ENCODE data around the gene TRIOBP. TPM values are rescaled to one million over a fixed set of nuclear protein-coding genes. Genes with fewer than 3 reads are reported as not detected.
A peak's percentile ranks its signal among the peaks of the same experiment; 100 is the strongest.

Gene TRIOBP
- total RNA-seq, 2 experiments from 2014 or later, result 31.1 to 31.6 TPM

GRCh38 chr22:37741312-37741795 is 44.5 kb downstream of the TRIOBP start:
- POLR2A ChIA-PET, result interaction anchor here (0.6 kb wide), 1 partner anchor 11 kb away, joined by 6 read pairs; no protein-coding TSS in a partner anchor
- no peak for DNase-seq (ENCODE audit: low spot score)
- Histone ChIP-seq H3K9me2 (ENCODE audit: insufficient read depth, low read length) (no peaks in the 10 kb centered on the region), H3K4me2 (ENCODE audit: low read length) (no peak overlapping the region), H3K27ac (ENCODE audit: low read depth, low read length, poor library complexity, severe bottlenecking) (no peak overlapping the region), H4K20me1 (ENCODE audit: insufficient read depth, low read length) (no peaks in the 10 kb centered on the region), H3K36me3 (ENCODE audit: insufficient read depth, low read length) (no peaks in the 10 kb centered on the region), H3K4me3 (ENCODE audit: low read depth, low read length, poor library complexity, severe bottlenecking) (no peak overlapping the region), H3K9me3 (ENCODE audit: low read length) (no peaks in the 10 kb centered on the region), H3K79me2 (ENCODE audit: insufficient read depth, low read depth, low read length) (peaks cover under 1% of the 10 kb centered on the region; the same call in 1 of the 2 replicates), H3K4me1 (ENCODE audit: insufficient read depth, low read length, poor library complexity, severe bottlenecking) (peaks cover 16% of the 10 kb centered on the region), H2AFZ (ENCODE audit: low read length) (no peak overlapping the region)
- CTCF ChIA-PET (ENCODE audit: unreplicated experiment), result no interaction called here
- no TSS peak for BruUV-seq (replicated peaks)
- intact Hi-C loops (cut with micrococcal nuclease; ENCODE audit: unreplicated experiment), result no loop called here
- TF ChIP-seq CTCF (conservative IDR thresholded peaks at IDR 0.05; ENCODE audit: low read length) (no peak), EZH2phosphoT487 (IDR thresholded peaks at IDR 0.05; ENCODE audit: borderline replicate concordance, low read depth, low read length) (no peak)

- no peak overlapping the region for H3K4me2 ChIP-seq (ENCODE audit: low read length)
- peaks cover 23% of the 10 kb centered on the region for H3K4me1 ChIP-seq (ENCODE audit: insufficient read depth, low read length, poor library complexity, severe bottlenecking)
- no peak for DNase-seq (ENCODE audit: low spot score)
- no TSS peak for BruUV-seq (replicated peaks)
- H3K27ac ChIP-seq (ENCODE audit: low read depth, low read length, poor library complexity, severe bottlenecking), result no peak overlapping the region
- CTCF ChIA-PET (ENCODE audit: unreplicated experiment), result no interaction called here
- no peak overlapping the region for H3K4me3 ChIP-seq (ENCODE audit: low read depth, low read length, poor library complexity, severe bottlenecking)
- TF ChIP-seq EZH2phosphoT487 (IDR thresholded peaks at IDR 0.05; ENCODE audit: borderline replicate concordance, low read depth, low read length), result no peak
- TF ChIP-seq CTCF (conservative IDR thresholded peaks at IDR 0.05; ENCODE audit: low read length), result no peak
- intact Hi-C loops (cut with micrococcal nuclease; ENCODE audit: unreplicated experiment), result no loop called here
- no peaks in the 10 kb centered on the region for H4K20me1 ChIP-seq (ENCODE audit: insufficient read depth, low read length)
- peaks cover 9% of the 10 kb centered on the region; the same call in 1 of the 2 replicates for H3K79me2 ChIP-seq (ENCODE audit: insufficient read depth, low read depth, low read length)
- no peaks in the 10 kb centered on the region for H3K9me3 ChIP-seq (ENCODE audit: low read length)
- no peaks in the 10 kb centered on the region for H3K36me3 ChIP-seq (ENCODE audit: insufficient read depth, low read length)
- no peak overlapping the region for H2AFZ ChIP-seq (ENCODE audit: low read length)
- H3K9me2 ChIP-seq (ENCODE audit: insufficient read depth, low read length), result no peaks in the 10 kb centered on the region
- POLR2A ChIA-PET, result no interaction called here
Measured at GRCh38 chr22:37742376-37743171, 45.7 kb downstream of the TRIOBP start.

- Histone ChIP-seq H4K20me1 (ENCODE audit: insufficient read depth, low read length) (no peaks in the 10 kb centered on the region), H3K79me2 (ENCODE audit: insufficient read depth, low read depth, low read length) (peaks cover 9% of the 10 kb centered on the region; the same call in 1 of the 2 replicates), H3K4me1 (ENCODE audit: insufficient read depth, low read length, poor library complexity, severe bottlenecking) (peaks cover 20% of the 10 kb centered on the region), H3K9me2 (ENCODE audit: insufficient read depth, low read length) (no peaks in the 10 kb centered on the region), H3K36me3 (ENCODE audit: insufficient read depth, low read length) (no peaks in the 10 kb centered on the region), H2AFZ (ENCODE audit: low read length) (no peak overlapping the region), H3K4me2 (ENCODE audit: low read length) (peak overlapping the region; percentile 95), H3K27ac (ENCODE audit: low read depth, low read length, poor library complexity, severe bottlenecking) (no peak overlapping the region), H3K4me3 (ENCODE audit: low read depth, low read length, poor library complexity, severe bottlenecking) (peak overlapping the region; percentile 100), H3K9me3 (ENCODE audit: low read length) (no peaks in the 10 kb centered on the region)
- intact Hi-C loops (cut with micrococcal nuclease; ENCODE audit: unreplicated experiment), result no loop called here
- no peak for DNase-seq (ENCODE audit: low spot score)
- no TSS peak for BruUV-seq (replicated peaks)
- POLR2A ChIA-PET, result no interaction called here
- CTCF ChIA-PET (ENCODE audit: unreplicated experiment), result no interaction called here
- TF ChIP-seq EZH2phosphoT487 (IDR thresholded peaks at IDR 0.05; ENCODE audit: borderline replicate concordance, low read depth, low read length) (no peak), CTCF (conservative IDR thresholded peaks at IDR 0.05; ENCODE audit: low read length) (no peak)
Measured at GRCh38 chr22:37744589-37744988, 47.7 kb downstream of the TRIOBP start.
